Measurements from ENCODE around the gene PI16. TPM values are rescaled to one million over a fixed set of nuclear protein-coding genes. Genes with fewer than 3 reads are reported as not detected.

PI16 gene
- total RNA-seq, 1 donor from 2014 or later = not detected

- DNase-seq (ENCODE audit: low read depth) = no peak
These were observed 3.3 kb downstream of the PI16 start for GRCh38 chr6:36957773-36958271.

GRCh38 chr6:36958775-36959554 lies 4.4 kb downstream of the PI16 start:
- no peak for DNase-seq (ENCODE audit: low read depth)

- DNase-seq (ENCODE audit: low read depth) = no peak
These were observed 5.2 kb downstream of the PI16 start for GRCh38 chr6:36959555-36960250.

GRCh38 chr6:36961441-36962435 lies 7.2 kb downstream of the PI16 start:
- no peak for DNase-seq (ENCODE audit: low read depth)

GRCh38 chr6:36962874-36963273 lies 8.3 kb downstream of the PI16 start:
- DNase-seq (ENCODE audit: low read depth) = no peak

- no peak for DNase-seq (ENCODE audit: low read depth)
These were observed 9.1 kb downstream of the PI16 start for GRCh38 chr6:36963451-36964290.

- no peak for DNase-seq (ENCODE audit: low read depth)
These were observed 9.8 kb downstream of the PI16 start for GRCh38 chr6:36964349-36964748.

GRCh38 chr6:36964908-36965307 lies 10.4 kb downstream of the PI16 start:
- no peak for DNase-seq (ENCODE audit: low read depth)

GRCh38 chr6:36967301-36967700 lies 12.8 kb downstream of the PI16 start:
- peak; percentile 23 for DNase-seq (ENCODE audit: low read depth)

- no peak for DNase-seq (ENCODE audit: low read depth)
These were observed 13.2 kb downstream of the PI16 start for GRCh38 chr6:36967757-36968156.

GRCh38 chr6:36968266-36968977 lies 13.9 kb downstream of the PI16 start:
- no peak for DNase-seq (ENCODE audit: low read depth)

- no peak for DNase-seq (ENCODE audit: low read depth)
These were observed 14.7 kb downstream of the PI16 start for GRCh38 chr6:36969240-36969691.

- no peak for DNase-seq (ENCODE audit: low read depth)
These were observed 15.7 kb downstream of the PI16 start for GRCh38 chr6:36969988-36970891.

GRCh38 chr6:36970892-36971842 lies 16.6 kb downstream of the PI16 start:
- DNase-seq (ENCODE audit: low read depth) = no peak

GRCh38 chr6:36971921-36972673 lies 17.6 kb downstream of the PI16 start:
- DNase-seq (ENCODE audit: low read depth) = no peak

GRCh38 chr6:36973190-36973589 lies 18.7 kb downstream of the PI16 start:
- no peak for DNase-seq (ENCODE audit: low read depth)

- no peak for DNase-seq (ENCODE audit: low read depth)
These were observed 19.1 kb downstream of the PI16 start for GRCh38 chr6:36973647-36974046.

Measured in renal cortical epithelial cell (primary cell).